CD14-positive monocyte (primary cell): Measurements from ENCODE around the gene MACROD2. TPM values are rescaled to one million over a fixed set of nuclear protein-coding genes. Genes with fewer than 3 reads are reported as not detected.

Experiments
- DNase-seq, 3 donors: peaks; one replicate each; pipeline ENCODE4 v3.0.0-alpha.2; 2011 to 2022
- H2AFZ ChIP-seq: 2 replicates; pipeline ENCODE4 v1.6.0; 2012; ENCODE audit warnings: mild to moderate bottlenecking, low read depth, low read length, inconsistent platforms; ENCODE audit not compliant: insufficient read depth, poor library complexity, severe bottlenecking
- H3K27ac ChIP-seq, 2 donors: 1 replicate in 1 of 2; 2 replicates in 1 of 2; pipeline ENCODE4 v1.5.1; 2012 to 2013; ENCODE audit warnings: low read length in 2 of 2, control low read depth in 1 of 2, inconsistent platforms in 1 of 2, low read depth in 1 of 2, mild to moderate bottlenecking in 1 of 2
- H3K27me3 ChIP-seq, 2 donors: one replicate each; pipeline versions ENCODE4 v1.6.0 to v1.6.1; 2011 to 2013; ENCODE audit warnings: low read length in 2 of 2; ENCODE audit not compliant: control insufficient read depth in 2 of 2, insufficient read depth in 2 of 2
- H3K36me3 ChIP-seq, 2 donors: replicated peaks in 1 of 2; 1 replicate in 1 of 2; 2 replicates in 1 of 2; pipeline versions ENCODE4 v1.5.1 to v1.6.1; 2012 to 2013; ENCODE audit warnings: low read length in 2 of 2, control low read depth in 1 of 2, inconsistent platforms in 1 of 2, mild to moderate bottlenecking in 1 of 2; ENCODE audit not compliant: insufficient read depth in 2 of 2, control insufficient read depth in 1 of 2
- H3K4me1 ChIP-seq, 2 donors: 1 replicate in 1 of 2; 2 replicates in 1 of 2; pipeline versions ENCODE4 v1.5.1 to v1.6.1; 2012 to 2013; ENCODE audit warnings: low read length in 2 of 2, control low read depth in 1 of 2, inconsistent platforms in 1 of 2, mild to moderate bottlenecking in 1 of 2, moderate library complexity in 1 of 2; ENCODE audit not compliant: insufficient read depth in 2 of 2, control insufficient read depth in 1 of 2
- H3K4me2 ChIP-seq: replicated peaks from 2 replicates; pipeline ENCODE3; 2012; ENCODE audit warnings: low read length, moderate library complexity, mild to moderate bottlenecking; ENCODE audit not compliant: poor library complexity, severe bottlenecking; ENCODE audit errors: extremely low read depth
- H3K4me3 ChIP-seq, 3 experiments: fragments of 200-600 bp in 1 of 3; sonication (generic) in 1 of 3; replicated peaks in 1 of 3; 1 replicate in 2 of 3; 2 replicates in 1 of 3; pipeline ENCODE4 v1.5.1; 2011 to 2013; ENCODE audit warnings: low read length in 3 of 3, mild to moderate bottlenecking in 3 of 3, control low read depth in 2 of 3, low read depth in 2 of 3, inconsistent platforms in 1 of 3, moderate library complexity in 1 of 3
- H3K79me2 ChIP-seq: 2 replicates; pipeline ENCODE4 v1.6.0; 2012; ENCODE audit warnings: mild to moderate bottlenecking, control low read depth, inconsistent platforms, low read length, moderate library complexity; ENCODE audit not compliant: insufficient read depth
- H3K9ac ChIP-seq: 2 replicates; pipeline ENCODE4 v1.6.0; 2017; ENCODE audit warnings: low read length, mild to moderate bottlenecking; ENCODE audit not compliant: insufficient read depth, poor library complexity, severe bottlenecking
- H3K9me3 ChIP-seq, 2 donors: replicated peaks in 1 of 2; 1 replicate in 1 of 2; 2 replicates in 1 of 2; pipeline versions ENCODE4 v1.5.1 to v1.6.1; 2012 to 2013; ENCODE audit warnings: low read length in 2 of 2, control low read depth in 1 of 2; ENCODE audit not compliant: control insufficient read depth in 1 of 2, insufficient read depth in 1 of 2
- H4K20me1 ChIP-seq: 2 replicates; pipeline ENCODE4 v1.6.0; 2012; ENCODE audit warnings: mild to moderate bottlenecking, low read length, control low read depth, moderate library complexity; ENCODE audit not compliant: insufficient read depth
- H3K27ac Mint-ChIP-seq, 7 donors: one replicate each; pipeline ENCODE4 v1.8.0; 2020; ENCODE audit warnings: mild to moderate bottlenecking in 7 of 7, mixed read lengths in 7 of 7, moderate library complexity in 6 of 7, inconsistent platforms in 2 of 7
- H3K27me3 Mint-ChIP-seq, 3 donors: one replicate each; pipeline ENCODE4 v1.8.0; 2021 to 2022; ENCODE audit warnings: low read depth in 3 of 3, mild to moderate bottlenecking in 3 of 3, mixed read lengths in 3 of 3, moderate library complexity in 3 of 3, inconsistent platforms in 1 of 3
- H3K36me3 Mint-ChIP-seq, 2 donors: one replicate each; pipeline ENCODE4 v1.8.0; 2020; ENCODE audit warnings: mixed read lengths in 2 of 2, inconsistent platforms in 1 of 2, mild to moderate bottlenecking in 1 of 2
- H3K4me1 Mint-ChIP-seq: one replicate; pipeline ENCODE4 v1.8.0; 2020; ENCODE audit warnings: mild to moderate bottlenecking, mixed read lengths
- H3K4me3 Mint-ChIP-seq, 2 donors: one replicate each; pipeline ENCODE4 v1.8.0; 2020; ENCODE audit warnings: mild to moderate bottlenecking in 2 of 2, mixed read lengths in 2 of 2, moderate library complexity in 1 of 2
- H3K9me3 Mint-ChIP-seq, 7 donors: one replicate each; pipeline ENCODE4 v1.8.0; 2020 to 2022; ENCODE audit warnings: mixed read lengths in 7 of 7, mild to moderate bottlenecking in 6 of 7, moderate library complexity in 6 of 7, inconsistent platforms in 2 of 7
- CTCF ChIP-seq: fragments of 200-600 bp; IDR thresholded peaks from one replicate; pipeline ENCODE4 v1.8.0; 2022; ENCODE audit warnings: antibody characterized with exemption, mild to moderate bottlenecking
- WGBS: methylation state at CpG from one replicate; pipeline ENCODE4 v1.1.5; 2013; ENCODE audit warnings: missing lambda C conversion rate; ENCODE audit not compliant: insufficient coverage; 5-methylcytosine and 5-hydroxymethylcytosine counted together
- intact Hi-C, 2 donors: fragments of 100-400 bp; cut with micrococcal nuclease; formaldehyde crosslinking; loops; one replicate each; pipeline versions ENCODE4 v1.15.0 to v1.15.1; 2023
- polyA plus RNA-seq, 3 donors: library from polyadenylated mRNA; depleted of rRNA in 1 of 3; unstranded in 2 of 3; stranded (reverse) in 1 of 3; fragments of 300-500 nt in 2 of 3; fragments of >200 nt in 1 of 3; fragmentation: Illumina TruSeq in 2 of 3; gene quantifications; 1 replicate in 2 of 3; 2 replicates in 1 of 3; pipeline ENCODE4 v1.2.3, GENCODE V29; 2012 to 2021

The MACROD2 gene
- polyA plus RNA-seq, 3 donors, result 0.23 TPM; not detected in 2

- Histone ChIP-seq H2AFZ (no peak overlapping the region), H3K4me3 (no peak overlapping the region), H3K27me3 (no peaks in the 10 kb centered on the region), H4K20me1 (no peaks in the 10 kb centered on the region), H3K4me2 (no peak overlapping the region), H3K27ac (no peak overlapping the region), H3K9ac (no peak overlapping the region), H3K9me3 (no peaks in the 10 kb centered on the region), H3K4me1 (no peaks in the 10 kb centered on the region), H3K36me3 (no peaks in the 10 kb centered on the region), H3K79me2 (no peaks in the 10 kb centered on the region)
- no CpG with 5 or more reads among the region's 3 CpGs for WGBS
- peaks cover 0 to 2% (median 0%) of the 10 kb centered on the region in 3 donors for H3K27me3 Mint-ChIP-seq
- DNase-seq, result no peak
- H3K27ac Mint-ChIP-seq, result no peak overlapping the region
- no peaks in the 10 kb centered on the region for H3K4me1 Mint-ChIP-seq
- no peaks in the 10 kb centered on the region for H3K36me3 Mint-ChIP-seq
- peaks cover 0 to 9% (median 5%) of the 10 kb centered on the region in 7 donors for H3K9me3 Mint-ChIP-seq
- intact Hi-C loops, result no loop called here
- H3K4me3 Mint-ChIP-seq, result no peak overlapping the region
- TF ChIP-seq CTCF, result no peak
Measured at GRCh38 chr20:14114065-14114704, 118.9 kb downstream of the MACROD2 start.

GRCh38 chr20:14116037-14116436, 120.7 kb downstream of the MACROD2 start:
- Histone ChIP-seq H3K36me3 (no peaks in the 10 kb centered on the region), H3K9ac (no peak overlapping the region), H3K4me2 (no peak overlapping the region), H3K79me2 (no peaks in the 10 kb centered on the region), H3K4me1 (no peaks in the 10 kb centered on the region), H4K20me1 (no peaks in the 10 kb centered on the region), H3K9me3 (no peaks in the 10 kb centered on the region), H2AFZ (no peak overlapping the region), H3K27ac (no peak overlapping the region), H3K27me3 (no peaks in the 10 kb centered on the region), H3K4me3 (no peak overlapping the region)
- Mint-ChIP-seq H3K9me3 (peaks cover 0 to 9% (median 4%) of the 10 kb centered on the region in 7 donors), H3K36me3 (no peaks in the 10 kb centered on the region), H3K4me3 (no peak overlapping the region), H3K27me3 (peaks cover 0 to 2% (median 0%) of the 10 kb centered on the region in 3 donors), H3K27ac (no peak overlapping the region), H3K4me1 (no peaks in the 10 kb centered on the region)
- intact Hi-C loops, result no loop called here
- WGBS, result no CpG with 5 or more reads among the region's 6 CpGs
- no peak for DNase-seq
- no peak for TF ChIP-seq CTCF
